ENCODE results near the gene KLHL10. TPM values are rescaled to one million over a fixed set of nuclear protein-coding genes. Genes with fewer than 3 reads are reported as not detected.

The KLHL10 gene
- total and polyA plus RNA-seq, 9 of the 15 experiments (the other 6 are each of a cell fraction or from before 2014, with no cell fraction given), result 0.06 to 0.56 (median 0.12) TPM; not detected in 5

DNA sequence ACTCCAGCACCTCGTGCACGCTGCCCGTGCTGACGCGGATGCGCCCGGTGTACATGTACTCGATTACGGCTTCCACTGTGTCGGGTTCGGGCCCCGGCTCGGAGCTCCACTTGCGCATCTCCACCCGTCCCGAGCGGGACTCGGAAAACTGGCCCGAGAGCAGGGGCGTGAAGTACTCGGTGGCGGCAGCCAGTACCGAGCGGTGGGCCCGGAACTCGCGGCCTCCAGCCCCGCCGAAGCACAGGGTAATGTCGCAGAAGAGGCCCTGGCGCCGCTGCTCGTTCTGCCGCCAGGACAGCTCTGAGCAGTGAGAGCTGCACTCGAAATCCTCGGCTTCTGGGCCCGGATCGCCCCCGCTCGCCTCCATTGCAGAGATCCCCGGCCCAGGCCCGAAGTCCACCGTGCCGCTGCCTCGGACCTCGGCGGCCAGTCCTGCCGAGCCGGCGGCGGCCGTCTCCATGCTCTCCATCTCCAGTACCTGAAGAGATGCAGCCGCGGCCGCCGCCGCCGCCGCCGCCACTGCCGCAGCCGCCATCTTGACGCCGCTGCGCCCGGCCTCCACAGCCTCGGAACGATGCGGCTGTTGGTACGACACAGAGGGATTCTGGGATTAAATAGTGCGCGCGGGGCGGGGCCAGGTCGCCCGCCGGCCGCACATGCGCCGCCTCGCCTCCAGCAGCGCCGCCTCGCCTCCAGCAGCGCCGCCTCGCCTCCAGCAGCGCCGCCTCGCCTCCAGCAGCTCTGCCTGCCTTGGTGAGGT is 27.4 kb downstream of the KLHL10 start, which contains the start of gene KLHL11 (continued):
- TF ChIP-seq, protein P1, sequence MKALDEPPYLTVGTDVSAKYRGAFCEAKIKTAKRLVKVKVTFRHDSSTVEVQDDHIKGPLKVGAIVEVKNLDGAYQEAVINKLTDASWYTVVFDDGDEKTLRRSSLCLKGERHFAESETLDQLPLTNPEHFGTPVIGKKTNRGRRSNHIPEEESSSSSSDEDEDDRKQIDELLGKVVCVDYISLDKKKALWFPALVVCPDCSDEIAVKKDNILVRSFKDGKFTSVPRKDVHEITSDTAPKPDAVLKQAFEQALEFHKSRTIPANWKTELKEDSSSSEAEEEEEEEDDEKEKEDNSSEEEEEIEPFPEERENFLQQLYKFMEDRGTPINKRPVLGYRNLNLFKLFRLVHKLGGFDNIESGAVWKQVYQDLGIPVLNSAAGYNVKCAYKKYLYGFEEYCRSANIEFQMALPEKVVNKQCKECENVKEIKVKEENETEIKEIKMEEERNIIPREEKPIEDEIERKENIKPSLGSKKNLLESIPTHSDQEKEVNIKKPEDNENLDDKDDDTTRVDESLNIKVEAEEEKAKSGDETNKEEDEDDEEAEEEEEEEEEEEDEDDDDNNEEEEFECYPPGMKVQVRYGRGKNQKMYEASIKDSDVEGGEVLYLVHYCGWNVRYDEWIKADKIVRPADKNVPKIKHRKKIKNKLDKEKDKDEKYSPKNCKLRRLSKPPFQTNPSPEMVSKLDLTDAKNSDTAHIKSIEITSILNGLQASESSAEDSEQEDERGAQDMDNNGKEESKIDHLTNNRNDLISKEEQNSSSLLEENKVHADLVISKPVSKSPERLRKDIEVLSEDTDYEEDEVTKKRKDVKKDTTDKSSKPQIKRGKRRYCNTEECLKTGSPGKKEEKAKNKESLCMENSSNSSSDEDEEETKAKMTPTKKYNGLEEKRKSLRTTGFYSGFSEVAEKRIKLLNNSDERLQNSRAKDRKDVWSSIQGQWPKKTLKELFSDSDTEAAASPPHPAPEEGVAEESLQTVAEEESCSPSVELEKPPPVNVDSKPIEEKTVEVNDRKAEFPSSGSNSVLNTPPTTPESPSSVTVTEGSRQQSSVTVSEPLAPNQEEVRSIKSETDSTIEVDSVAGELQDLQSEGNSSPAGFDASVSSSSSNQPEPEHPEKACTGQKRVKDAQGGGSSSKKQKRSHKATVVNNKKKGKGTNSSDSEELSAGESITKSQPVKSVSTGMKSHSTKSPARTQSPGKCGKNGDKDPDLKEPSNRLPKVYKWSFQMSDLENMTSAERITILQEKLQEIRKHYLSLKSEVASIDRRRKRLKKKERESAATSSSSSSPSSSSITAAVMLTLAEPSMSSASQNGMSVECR (CRISPR knock-in tag; IDR thresholded peaks at IDR 0.05), result peak; percentile 65; the same call in 1 of the 2 replicates
- no peak; the same call in 1 of the 2 replicates for TF ChIP-seq KDM2B (CRISPR knock-in tag; IDR thresholded peaks at IDR 0.05)
- TF ChIP-seq TCF3 (CRISPR knock-in tag; IDR thresholded peaks at IDR 0.05), result peak; percentile 4; the same call in 1 of the 2 replicates
- peak; percentile 87 for TF ChIP-seq POLR2A (conservative IDR thresholded peaks at IDR 0.05)
- TF ChIP-seq NR2C1 (IDR thresholded peaks at IDR 0.05), result no peak
- no peak for TF ChIP-seq NR2C1 (tag; IDR thresholded peaks at IDR 0.05)
- TF ChIP-seq FIP1L1 (IDR thresholded peaks at IDR 0.05; ENCODE audit: low read depth, low read length, poor library complexity, severe bottlenecking), result peak; percentile 56
- no peak; the same call in 1 of the 2 replicates for TF ChIP-seq FOXP1 (CRISPR knock-in tag; IDR thresholded peaks at IDR 0.05)
- TF ChIP-seq, protein P2, sequence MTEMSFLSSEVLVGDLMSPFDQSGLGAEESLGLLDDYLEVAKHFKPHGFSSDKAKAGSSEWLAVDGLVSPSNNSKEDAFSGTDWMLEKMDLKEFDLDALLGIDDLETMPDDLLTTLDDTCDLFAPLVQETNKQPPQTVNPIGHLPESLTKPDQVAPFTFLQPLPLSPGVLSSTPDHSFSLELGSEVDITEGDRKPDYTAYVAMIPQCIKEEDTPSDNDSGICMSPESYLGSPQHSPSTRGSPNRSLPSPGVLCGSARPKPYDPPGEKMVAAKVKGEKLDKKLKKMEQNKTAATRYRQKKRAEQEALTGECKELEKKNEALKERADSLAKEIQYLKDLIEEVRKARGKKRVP (CRISPR knock-in tag; IDR thresholded peaks at IDR 0.05), result no peak
- TF ChIP-seq, protein P3, sequence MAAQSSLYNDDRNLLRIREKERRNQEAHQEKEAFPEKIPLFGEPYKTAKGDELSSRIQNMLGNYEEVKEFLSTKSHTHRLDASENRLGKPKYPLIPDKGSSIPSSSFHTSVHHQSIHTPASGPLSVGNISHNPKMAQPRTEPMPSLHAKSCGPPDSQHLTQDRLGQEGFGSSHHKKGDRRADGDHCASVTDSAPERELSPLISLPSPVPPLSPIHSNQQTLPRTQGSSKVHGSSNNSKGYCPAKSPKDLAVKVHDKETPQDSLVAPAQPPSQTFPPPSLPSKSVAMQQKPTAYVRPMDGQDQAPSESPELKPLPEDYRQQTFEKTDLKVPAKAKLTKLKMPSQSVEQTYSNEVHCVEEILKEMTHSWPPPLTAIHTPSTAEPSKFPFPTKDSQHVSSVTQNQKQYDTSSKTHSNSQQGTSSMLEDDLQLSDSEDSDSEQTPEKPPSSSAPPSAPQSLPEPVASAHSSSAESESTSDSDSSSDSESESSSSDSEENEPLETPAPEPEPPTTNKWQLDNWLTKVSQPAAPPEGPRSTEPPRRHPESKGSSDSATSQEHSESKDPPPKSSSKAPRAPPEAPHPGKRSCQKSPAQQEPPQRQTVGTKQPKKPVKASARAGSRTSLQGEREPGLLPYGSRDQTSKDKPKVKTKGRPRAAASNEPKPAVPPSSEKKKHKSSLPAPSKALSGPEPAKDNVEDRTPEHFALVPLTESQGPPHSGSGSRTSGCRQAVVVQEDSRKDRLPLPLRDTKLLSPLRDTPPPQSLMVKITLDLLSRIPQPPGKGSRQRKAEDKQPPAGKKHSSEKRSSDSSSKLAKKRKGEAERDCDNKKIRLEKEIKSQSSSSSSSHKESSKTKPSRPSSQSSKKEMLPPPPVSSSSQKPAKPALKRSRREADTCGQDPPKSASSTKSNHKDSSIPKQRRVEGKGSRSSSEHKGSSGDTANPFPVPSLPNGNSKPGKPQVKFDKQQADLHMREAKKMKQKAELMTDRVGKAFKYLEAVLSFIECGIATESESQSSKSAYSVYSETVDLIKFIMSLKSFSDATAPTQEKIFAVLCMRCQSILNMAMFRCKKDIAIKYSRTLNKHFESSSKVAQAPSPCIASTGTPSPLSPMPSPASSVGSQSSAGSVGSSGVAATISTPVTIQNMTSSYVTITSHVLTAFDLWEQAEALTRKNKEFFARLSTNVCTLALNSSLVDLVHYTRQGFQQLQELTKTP (IDR thresholded peaks at IDR 0.05; ENCODE audit: low read depth in 1 of 2, partially characterized antibody in 2 of 2), result no peak
- no peak for TF ChIP-seq FOXA1 (IDR thresholded peaks at IDR 0.05; ENCODE audit: borderline replicate concordance)
- no peak for TF ChIP-seq MCM5 (IDR thresholded peaks at IDR 0.05; ENCODE audit: low read depth)
- TF ChIP-seq SIRT6 (IDR thresholded peaks at IDR 0.05; ENCODE audit: low read depth, low read length), result no peak
- TF ChIP-seq ZNF445 (CRISPR knock-in tag; IDR thresholded peaks at IDR 0.05; ENCODE audit: low read depth), result no peak
- TF ChIP-seq PRMT5 (CRISPR knock-in tag; IDR thresholded peaks at IDR 0.05), result no peak
- TF ChIP-seq WHSC1 (IDR thresholded peaks at IDR 0.05; ENCODE audit: low read length), result no peak

Measured in K562 (cell line).